ENCODE data around the gene DAB1. TPM values are rescaled to one million over a fixed set of nuclear protein-coding genes. Genes with fewer than 3 reads are reported as not detected.
"Not testable (repeated sequence)": the region's sequence is repeated elsewhere in the genome, so short reads cannot be mapped to it uniquely, and the experiment has no call there.

The DAB1 gene
- total RNA-seq, 3 donors from 2014 or later (not counting 1 experiment from before 2014, with no cell fraction given) = 0.41 TPM; not detected in 2

GRCh38 chr1:57222307-57222706 lies 201.6 kb downstream of the DAB1 start:
- Mint-ChIP-seq H3K27me3 (ENCODE audit: low read depth in 2 of 2) (no peaks in the 10 kb centered on the region), H3K4me3 (no peak overlapping the region), H3K4me1 (no peaks in the 10 kb centered on the region), H3K9me3 (peaks cover 0 to 4% of the 10 kb centered on the region in 2 donors), H3K36me3 (no peaks in the 10 kb centered on the region), H3K27ac (no peak overlapping the region)
- DNase-seq = no peak
- no peaks in the 10 kb centered on the region for H3K4me1 ChIP-seq (ENCODE audit: control insufficient read depth, insufficient read depth, low read length)
- no peaks in the 10 kb centered on the region for H3K36me3 ChIP-seq (ENCODE audit: control insufficient read depth, insufficient read depth, low read length)
- H3K27me3 ChIP-seq (ENCODE audit: control insufficient read depth, insufficient read depth, low read length) = no peaks in the 10 kb centered on the region
- H3K27ac ChIP-seq (ENCODE audit: low read length) = no peak overlapping the region
- H3K4me3 ChIP-seq (ENCODE audit: low read length) = no peak overlapping the region
- no peaks in the 10 kb centered on the region for H3K9me3 ChIP-seq (ENCODE audit: control insufficient read depth, insufficient read depth, low read length)
- TF ChIP-seq CTCF (IDR thresholded peaks at IDR 0.05) = no peak
- intact Hi-C loops (cut with micrococcal nuclease) = no loop called here
- ATAC-seq = no peak

DNA sequence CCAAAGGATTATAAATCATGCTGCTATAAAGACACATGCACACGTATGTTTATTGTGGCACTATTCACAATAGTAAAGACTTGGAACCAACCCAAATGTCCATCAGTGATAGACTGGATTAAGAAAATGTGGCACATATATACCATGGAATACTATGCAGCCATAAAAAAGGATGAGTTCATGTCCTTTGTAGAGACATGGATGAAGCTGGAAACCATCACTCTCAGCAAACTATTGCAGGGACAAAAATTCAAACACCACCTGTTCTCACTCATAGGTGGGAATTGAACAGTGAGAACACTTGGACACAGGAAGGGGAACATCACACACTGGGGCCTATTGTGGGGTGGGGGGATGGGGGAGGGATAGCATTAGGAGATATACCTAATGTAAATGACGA lies 203.0 kb downstream of the DAB1 start:
- H3K9me3 Mint-ChIP-seq; H3K4me1 Mint-ChIP-seq; H3K27ac Mint-ChIP-seq; H3K4me1 ChIP-seq (ENCODE audit: control insufficient read depth, insufficient read depth, low read length); ATAC-seq; DNase-seq; H3K27ac ChIP-seq (ENCODE audit: low read length); H3K4me3 ChIP-seq (ENCODE audit: low read length); H3K27me3 Mint-ChIP-seq (ENCODE audit: low read depth in 2 of 2); intact Hi-C loops (cut with micrococcal nuclease); H3K4me3 Mint-ChIP-seq; H3K36me3 Mint-ChIP-seq; H3K9me3 ChIP-seq (ENCODE audit: control insufficient read depth, insufficient read depth, low read length); H3K36me3 ChIP-seq (ENCODE audit: control insufficient read depth, insufficient read depth, low read length); H3K27me3 ChIP-seq (ENCODE audit: control insufficient read depth, insufficient read depth, low read length): not testable (repeated sequence)
- no CpG with 5 or more reads among the region's 2 CpGs for WGBS (ENCODE audit: insufficient coverage)

- no peaks in the 10 kb centered on the region for H3K4me1 Mint-ChIP-seq
- WGBS (ENCODE audit: insufficient coverage) = 63% methylated on average over 5 of the region's 6 CpGs
- no peak for DNase-seq
- no peak overlapping the region for H3K4me3 ChIP-seq (ENCODE audit: low read length)
- H3K9me3 ChIP-seq (ENCODE audit: control insufficient read depth, insufficient read depth, low read length) = no peaks in the 10 kb centered on the region
- no peaks in the 10 kb centered on the region for H3K27me3 ChIP-seq (ENCODE audit: control insufficient read depth, insufficient read depth, low read length)
- ATAC-seq = no peak
- H3K36me3 Mint-ChIP-seq = no peaks in the 10 kb centered on the region
- H3K4me3 Mint-ChIP-seq = no peak overlapping the region
- H3K27ac ChIP-seq (ENCODE audit: low read length) = no peak overlapping the region
- no peaks in the 10 kb centered on the region for H3K9me3 Mint-ChIP-seq
- no peaks in the 10 kb centered on the region for H3K27me3 Mint-ChIP-seq (ENCODE audit: low read depth in 2 of 2)
- H3K27ac Mint-ChIP-seq = no peak overlapping the region
- TF ChIP-seq CTCF (IDR thresholded peaks at IDR 0.05) = no peak
- intact Hi-C loops (cut with micrococcal nuclease) = no loop called here
- no peaks in the 10 kb centered on the region for H3K36me3 ChIP-seq (ENCODE audit: control insufficient read depth, insufficient read depth, low read length)
- H3K4me1 ChIP-seq (ENCODE audit: control insufficient read depth, insufficient read depth, low read length) = no peaks in the 10 kb centered on the region
Observed at GRCh38 chr1:57218487-57219079, 205.3 kb downstream of the DAB1 start.

DNA sequence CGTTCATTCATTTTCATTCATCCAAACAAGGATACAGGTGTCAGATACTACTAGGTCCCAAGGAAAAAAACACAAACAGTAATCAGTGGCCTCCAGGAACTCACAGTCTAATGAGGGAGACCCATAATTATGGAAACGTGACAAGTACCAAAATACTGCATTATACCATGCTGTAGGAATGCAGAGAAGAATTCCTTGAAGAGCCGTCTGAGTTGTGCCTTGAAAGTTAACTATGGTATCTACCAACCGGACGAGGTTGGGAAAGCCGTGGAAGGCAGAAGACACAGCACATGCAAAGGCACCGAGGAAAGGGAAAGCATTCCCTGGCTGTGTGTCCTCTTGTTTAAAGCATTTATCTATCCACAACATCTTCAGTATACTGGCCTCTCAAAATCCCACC lies 206.0 kb downstream of the DAB1 start:
- no peak overlapping the region for H3K4me3 ChIP-seq (ENCODE audit: low read length)
- H3K4me1 ChIP-seq (ENCODE audit: control insufficient read depth, insufficient read depth, low read length) = no peaks in the 10 kb centered on the region
- no peaks in the 10 kb centered on the region for H3K9me3 ChIP-seq (ENCODE audit: control insufficient read depth, insufficient read depth, low read length)
- H3K27ac Mint-ChIP-seq = no peak overlapping the region
- ATAC-seq (no peak), DNase-seq (no peak)
- H3K36me3 Mint-ChIP-seq = no peaks in the 10 kb centered on the region
- H3K27me3 Mint-ChIP-seq (ENCODE audit: low read depth in 2 of 2) = no peaks in the 10 kb centered on the region
- no peaks in the 10 kb centered on the region for H3K36me3 ChIP-seq (ENCODE audit: control insufficient read depth, insufficient read depth, low read length)
- H3K27ac ChIP-seq (ENCODE audit: low read length) = no peak overlapping the region
- H3K4me3 Mint-ChIP-seq = no peak overlapping the region
- intact Hi-C loops (cut with micrococcal nuclease) = no loop called here
- no peak for TF ChIP-seq CTCF (IDR thresholded peaks at IDR 0.05)
- H3K9me3 Mint-ChIP-seq = no peaks in the 10 kb centered on the region
- H3K4me1 Mint-ChIP-seq = no peaks in the 10 kb centered on the region
- no peaks in the 10 kb centered on the region for H3K27me3 ChIP-seq (ENCODE audit: control insufficient read depth, insufficient read depth, low read length)
- WGBS (ENCODE audit: insufficient coverage) = 92% methylated on average over 7 of the region's 7 CpGs

Measured in natural killer cell (primary cell).